ENCODE data around the gene MUC6. TPM values are rescaled to one million over a fixed set of nuclear protein-coding genes. Genes with fewer than 3 reads are reported as not detected.

The MUC6 gene
- total RNA-seq, 3 donors from 2014 or later = not detected

GRCh38 chr11:981764-982163, 54.8 kb downstream of the MUC6 start:
- DNase-seq = no peak
- Histone ChIP-seq H3K4me3 (no peak overlapping the region), H3K9me3 (no peaks in the 10 kb centered on the region), H3K4me1 (ENCODE audit: low read depth) (no peaks in the 10 kb centered on the region), H3K36me3 (ENCODE audit: low read depth) (peaks cover 5% of the 10 kb centered on the region)
- no peak for TF ChIP-seq CTCF (IDR thresholded peaks at IDR 0.05)
- ATAC-seq = no peak
- intact Hi-C loops (cut with DNase I, micrococcal nuclease) = no loop called here

- intact Hi-C loops (cut with DNase I, micrococcal nuclease) = no loop called here
- H3K4me3 ChIP-seq = no peak overlapping the region
- H3K4me1 ChIP-seq (ENCODE audit: low read depth) = no peaks in the 10 kb centered on the region
- DNase-seq (no peak), ATAC-seq (no peak)
- no peaks in the 10 kb centered on the region for H3K9me3 ChIP-seq
- peaks cover 3% of the 10 kb centered on the region for H3K36me3 ChIP-seq (ENCODE audit: low read depth)
- TF ChIP-seq CTCF (IDR thresholded peaks at IDR 0.05) = no peak
These were observed 55.8 kb downstream of the MUC6 start for GRCh38 chr11:980438-981357.

- TF ChIP-seq CTCF (IDR thresholded peaks at IDR 0.05) = no peak
- no peaks in the 10 kb centered on the region for H3K4me1 ChIP-seq (ENCODE audit: low read depth)
- H3K36me3 ChIP-seq (ENCODE audit: low read depth) = peaks cover 3% of the 10 kb centered on the region
- ATAC-seq (no peak), DNase-seq (no peak)
- intact Hi-C loops (cut with DNase I, micrococcal nuclease) = no loop called here
- no peaks in the 10 kb centered on the region for H3K9me3 ChIP-seq
- H3K4me3 ChIP-seq = no peak overlapping the region
These were observed 57.7 kb downstream of the MUC6 start for GRCh38 chr11:978781-979180.

- no peak for ATAC-seq
- Histone ChIP-seq H3K4me1 (ENCODE audit: low read depth) (no peaks in the 10 kb centered on the region), H3K9me3 (no peaks in the 10 kb centered on the region), H3K4me3 (no peak overlapping the region), H3K36me3 (ENCODE audit: low read depth) (peaks cover 3% of the 10 kb centered on the region)
- DNase-seq = no peak
- intact Hi-C loops (cut with DNase I, micrococcal nuclease) = no loop called here
- no peak for TF ChIP-seq CTCF (IDR thresholded peaks at IDR 0.05)
These were observed 58.4 kb downstream of the MUC6 start for GRCh38 chr11:977830-978720.

- peaks cover 3% of the 10 kb centered on the region for H3K36me3 ChIP-seq (ENCODE audit: low read depth)
- H3K9me3 ChIP-seq = no peaks in the 10 kb centered on the region
- no peak for DNase-seq
- ATAC-seq = no peak
- no peak overlapping the region for H3K4me3 ChIP-seq
- intact Hi-C loops (cut with DNase I, micrococcal nuclease) = no loop called here
- no peak for TF ChIP-seq CTCF (IDR thresholded peaks at IDR 0.05)
- H3K4me1 ChIP-seq (ENCODE audit: low read depth) = no peaks in the 10 kb centered on the region
These were observed 59.9 kb downstream of the MUC6 start for GRCh38 chr11:976431-977160.
